Keratinocyte (primary cell): ENCODE measurements around the gene ASPSCR1. TPM values are rescaled to one million over a fixed set of nuclear protein-coding genes. Genes with fewer than 3 reads are reported as not detected.

Experiments used
- DNase-seq: peaks from one replicate; pipeline ENCODE4 v3.0.0-alpha.2; 2011; ENCODE audit warnings: low read depth, missing footprints, low spot score
- FAIRE-seq: peaks from 2 replicates; lab custom pipeline; 2011; peaks lifted over from hg19 to GRCh38; lab: Jason Lieb, UNC
- H2AFZ ChIP-seq: 2 replicates; pipeline ENCODE4 v1.6.0; 2012; ENCODE audit warnings: low read length, control low read depth, inconsistent platforms; ENCODE audit not compliant: control insufficient read depth
- H3K27ac ChIP-seq: 2 replicates; pipeline ENCODE4 v1.5.1; 2011; ENCODE audit warnings: low read length; ENCODE audit not compliant: control insufficient read depth, insufficient read depth
- H3K27me3 ChIP-seq: 3 replicates; pipeline ENCODE4 v1.6.0; 2011; ENCODE audit warnings: low read length; ENCODE audit not compliant: control insufficient read depth, insufficient read depth; ENCODE audit errors: extremely low read depth
- H3K36me3 ChIP-seq, 2 experiments: 2 replicates in 1 of 2; 3 replicates in 1 of 2; pipeline ENCODE4 v1.5.1; 2011; ENCODE audit warnings: low read length in 2 of 2, mild to moderate bottlenecking in 1 of 2; ENCODE audit not compliant: control insufficient read depth in 2 of 2, insufficient read depth in 2 of 2; ENCODE audit errors: extremely low read depth in 1 of 2
- H3K4me1 ChIP-seq: 3 replicates; pipeline ENCODE4 v1.5.1; 2011; ENCODE audit warnings: low read length; ENCODE audit not compliant: control insufficient read depth, insufficient read depth; ENCODE audit errors: extremely low read depth
- H3K4me2 ChIP-seq: 3 replicates; pipeline ENCODE4 v1.6.0; 2011; ENCODE audit warnings: low read depth, low read length; ENCODE audit not compliant: control insufficient read depth, insufficient read depth; ENCODE audit errors: extremely low read depth
- H3K4me3 ChIP-seq, 3 experiments: fragments of 200-600 bp in 1 of 3; sonication (generic) in 1 of 3; 2 replicates in 2 of 3; 3 replicates in 1 of 3; pipeline ENCODE4 v1.5.1; 2011 to 2016; ENCODE audit warnings: low read length in 3 of 3, mild to moderate bottlenecking in 3 of 3, control low read depth in 2 of 3, inconsistent platforms in 1 of 3, low read depth in 1 of 3, mixed read lengths in 1 of 3, mixed run types in 1 of 3, moderate library complexity in 1 of 3; ENCODE audit not compliant: control insufficient read depth in 2 of 3, insufficient read depth in 2 of 3; ENCODE audit errors: extremely low read depth in 1 of 3
- H3K79me2 ChIP-seq: 2 replicates; pipeline ENCODE4 v1.6.0; 2012; ENCODE audit warnings: low read length; ENCODE audit not compliant: control insufficient read depth, insufficient read depth
- H3K9ac ChIP-seq: 3 replicates; pipeline ENCODE4 v1.6.0; 2011; ENCODE audit warnings: low read length; ENCODE audit not compliant: control insufficient read depth, insufficient read depth; ENCODE audit errors: extremely low read depth
- H3K9me1 ChIP-seq: 3 replicates; pipeline ENCODE4 v1.6.0; 2011; ENCODE audit warnings: low read length; ENCODE audit not compliant: control insufficient read depth, insufficient read depth; ENCODE audit errors: extremely low read depth
- H3K9me3 ChIP-seq: 2 replicates; pipeline ENCODE4 v1.5.1; 2012; ENCODE audit warnings: low read depth, low read length; ENCODE audit not compliant: control insufficient read depth
- H4K20me1 ChIP-seq: 3 replicates; pipeline ENCODE4 v1.6.0; 2011; ENCODE audit warnings: low read length; ENCODE audit not compliant: control insufficient read depth, insufficient read depth; ENCODE audit errors: extremely low read depth
- EZH2 ChIP-seq: IDR thresholded peaks from one replicate; pipeline ENCODE4 v1.6.1; 2012; ENCODE audit warnings: inconsistent platforms, mild to moderate bottlenecking, low read length, moderate library complexity
- dilution Hi-C: fragments of 300-500 bp; cut with MboI; formaldehyde crosslinking; loops from one replicate; pipeline ENCODE4 v1.7.0; 2020; ENCODE audit warnings: low sequenced_read_pairs; ENCODE audit not compliant: extremely low pct_ligation_motif_present
- polyA plus RNA-seq, 5 experiments: library from polyadenylated mRNA; depleted of rRNA in 3 of 5; stranded (reverse) in 3 of 5; stranded (forward) in 1 of 5; unstranded in 1 of 5; fragments of >200 nt; gene quantifications; 1 replicate in 1 of 5; 2 replicates in 3 of 5; 3 replicates in 1 of 5; pipeline versions ENCODE4 v1.2.1 to v1.2.3, GENCODE V29; 2011 to 2012; ENCODE audit warnings: missing spikeins in 2 of 5, low read depth in 1 of 5, low replicate concordance in 1 of 5
- TF ChIP-seq, protein P1 (sequence below), 3 experiments: IDR thresholded peaks in 1 of 3; conservative IDR thresholded peaks in 1 of 3; optimal IDR thresholded peaks in 1 of 3; 2 replicates in 2 of 3; 3 replicates in 1 of 3; pipeline versions ENCODE3 to v1.5.1; 2011; ENCODE audit warnings: low read length in 3 of 3, mild to moderate bottlenecking in 3 of 3, moderate library complexity in 2 of 3, control low read depth in 1 of 3, inconsistent platforms in 1 of 3; ENCODE audit not compliant: insufficient read depth in 2 of 3; ENCODE audit errors: extremely low read depth in 1 of 3

ASPSCR1 gene
- polyA plus RNA-seq, 1 donor (not counting 4 experiments of a cell fraction or from before 2014, with no cell fraction given), result 5.2 TPM

DNA sequence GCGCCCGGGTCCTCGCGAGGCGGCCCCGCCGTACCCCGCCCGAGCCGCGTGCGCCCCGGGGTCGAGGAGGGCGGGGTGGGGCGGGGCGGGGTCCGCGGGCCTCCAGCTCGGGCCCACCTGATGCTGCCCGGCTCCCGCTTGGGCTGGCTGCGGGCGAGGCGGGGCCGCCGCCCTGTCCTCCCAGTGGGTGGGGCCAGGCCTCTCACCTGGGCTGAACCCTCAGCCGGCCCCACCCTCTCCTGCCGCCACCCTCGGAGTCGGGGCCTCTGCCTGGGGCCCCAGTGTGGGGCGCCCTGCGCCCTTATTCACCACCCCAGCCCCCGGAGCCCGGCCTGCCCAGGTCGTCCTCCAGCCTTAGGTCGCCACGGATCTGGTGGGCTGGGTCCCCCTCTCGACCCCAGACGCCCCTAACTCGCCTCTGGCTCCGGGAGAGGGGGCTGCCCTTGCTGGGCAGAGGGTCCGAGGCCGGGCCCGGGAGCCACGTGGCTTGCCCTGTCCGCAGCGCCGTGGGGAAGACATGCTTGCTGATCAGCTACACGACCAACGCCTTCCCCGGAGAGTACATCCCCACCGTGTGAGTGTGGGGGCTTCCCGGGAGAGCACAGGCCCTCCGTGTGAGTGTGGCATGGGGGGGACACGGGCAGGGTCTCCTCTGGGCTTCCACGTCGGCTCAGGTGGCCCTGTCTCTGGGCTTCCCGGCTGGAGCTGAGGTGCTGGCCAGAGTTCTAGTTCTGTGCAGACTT, 54.6 kb downstream of the ASPSCR1 start:
- peaks cover 1 to 7% of the 10 kb centered on the region in 2 experiments for H3K36me3 ChIP-seq
- no peak overlapping the region for H3K27ac ChIP-seq
- no peaks in the 10 kb centered on the region for H3K9me1 ChIP-seq
- H3K4me1 ChIP-seq, result peaks cover 20% of the 10 kb centered on the region
- H3K4me3 ChIP-seq, result peak overlapping the region; percentile 34 to 46 (median 43)
- peak overlapping the region; percentile 52 for H3K9ac ChIP-seq
- H4K20me1 ChIP-seq, result peaks cover 3% of the 10 kb centered on the region
- TF ChIP-seq EZH2, result no peak
- TF ChIP-seq, protein P1, sequence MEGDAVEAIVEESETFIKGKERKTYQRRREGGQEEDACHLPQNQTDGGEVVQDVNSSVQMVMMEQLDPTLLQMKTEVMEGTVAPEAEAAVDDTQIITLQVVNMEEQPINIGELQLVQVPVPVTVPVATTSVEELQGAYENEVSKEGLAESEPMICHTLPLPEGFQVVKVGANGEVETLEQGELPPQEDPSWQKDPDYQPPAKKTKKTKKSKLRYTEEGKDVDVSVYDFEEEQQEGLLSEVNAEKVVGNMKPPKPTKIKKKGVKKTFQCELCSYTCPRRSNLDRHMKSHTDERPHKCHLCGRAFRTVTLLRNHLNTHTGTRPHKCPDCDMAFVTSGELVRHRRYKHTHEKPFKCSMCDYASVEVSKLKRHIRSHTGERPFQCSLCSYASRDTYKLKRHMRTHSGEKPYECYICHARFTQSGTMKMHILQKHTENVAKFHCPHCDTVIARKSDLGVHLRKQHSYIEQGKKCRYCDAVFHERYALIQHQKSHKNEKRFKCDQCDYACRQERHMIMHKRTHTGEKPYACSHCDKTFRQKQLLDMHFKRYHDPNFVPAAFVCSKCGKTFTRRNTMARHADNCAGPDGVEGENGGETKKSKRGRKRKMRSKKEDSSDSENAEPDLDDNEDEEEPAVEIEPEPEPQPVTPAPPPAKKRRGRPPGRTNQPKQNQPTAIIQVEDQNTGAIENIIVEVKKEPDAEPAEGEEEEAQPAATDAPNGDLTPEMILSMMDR (optimal IDR thresholded peaks at IDR 0.05 in 1 of 3, IDR thresholded peaks at IDR 0.05 in 1 of 3, conservative IDR thresholded peaks at IDR 0.05 in 1 of 3; ENCODE audit: extremely low read depth in 1 of 3, insufficient read depth in 2 of 3, low read length in 3 of 3), result no peak
- no peak for DNase-seq
- H2AFZ ChIP-seq, result no peak overlapping the region
- H3K9me3 ChIP-seq, result no peaks in the 10 kb centered on the region
- FAIRE-seq, result no peak
- dilution Hi-C loops, result no loop called here
- H3K4me2 ChIP-seq, result peak overlapping the region; percentile 62
- H3K27me3 ChIP-seq, result no peaks in the 10 kb centered on the region
- H3K79me2 ChIP-seq, result no peaks in the 10 kb centered on the region

DNA sequence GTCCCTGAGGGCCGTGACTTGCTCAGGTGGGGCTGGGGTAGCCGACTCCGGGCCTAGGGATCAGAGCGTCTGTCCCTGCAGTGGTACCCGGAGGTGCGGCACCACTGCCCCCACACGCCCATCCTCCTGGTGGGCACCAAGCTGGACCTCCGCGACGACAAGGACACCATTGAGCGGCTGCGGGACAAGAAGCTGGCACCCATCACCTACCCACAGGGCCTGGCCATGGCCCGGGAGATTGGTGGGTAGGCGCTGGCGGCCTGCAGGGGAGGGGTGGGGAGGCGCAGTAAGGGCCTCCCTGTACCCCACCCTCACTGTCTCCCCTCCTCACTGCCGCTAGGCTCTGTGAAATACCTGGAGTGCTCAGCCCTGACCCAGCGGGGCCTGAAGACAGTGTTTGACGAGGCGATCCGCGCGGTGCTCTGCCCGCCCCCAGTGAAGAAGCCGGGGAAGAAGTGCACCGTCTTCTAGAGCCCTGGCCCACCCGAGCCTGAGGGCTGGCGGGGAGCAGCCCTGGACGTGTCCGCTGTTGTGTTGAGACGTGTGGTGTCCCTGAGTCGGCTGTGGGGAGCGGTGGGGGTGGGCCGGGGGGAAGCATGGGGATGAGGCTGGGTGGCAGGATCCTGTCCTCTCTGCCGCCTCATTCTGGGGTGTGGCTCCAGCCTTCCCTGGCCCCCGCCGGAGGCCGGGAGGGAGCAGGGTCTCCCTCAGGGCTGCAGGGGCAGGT, 56.1 kb downstream of the ASPSCR1 start:
- Histone ChIP-seq H3K79me2 (no peaks in the 10 kb centered on the region), H3K27me3 (no peaks in the 10 kb centered on the region), H3K4me1 (peaks cover 24% of the 10 kb centered on the region), H3K36me3 (peaks cover 1 to 5% of the 10 kb centered on the region in 2 experiments), H4K20me1 (peaks cover 3% of the 10 kb centered on the region), H3K4me3 (no peak overlapping the region), H3K27ac (no peak overlapping the region), H3K9ac (no peak overlapping the region), H3K4me2 (no peak overlapping the region), H3K9me3 (no peaks in the 10 kb centered on the region), H2AFZ (no peak overlapping the region), H3K9me1 (no peaks in the 10 kb centered on the region)
- DNase-seq, result no peak
- TF ChIP-seq, protein P1 (optimal IDR thresholded peaks at IDR 0.05 in 1 of 3, IDR thresholded peaks at IDR 0.05 in 1 of 3, conservative IDR thresholded peaks at IDR 0.05 in 1 of 3; ENCODE audit: extremely low read depth in 1 of 3, insufficient read depth in 2 of 3, low read length in 3 of 3), result no peak
- FAIRE-seq, result no peak
- dilution Hi-C loops, result no loop called here
